ENCODE data around the gene SMTN.
"Not testable (repeated sequence)": the region's sequence is repeated elsewhere in the genome, so short reads cannot be mapped to it uniquely, and the experiment has no call there.

SMTN gene

GRCh38 chr22:31073545-31074145 is 7.5 kb upstream of the SMTN start:
- not testable (repeated sequence) for DNase-seq

- DNase-seq: no peak
These were observed 5.2 kb upstream of the SMTN start for GRCh38 chr22:31075961-31076360.

GRCh38 chr22:31077681-31078080 is 3.4 kb upstream of the SMTN start:
- DNase-seq: no peak

- not testable (repeated sequence) for DNase-seq
These were observed 2.7 kb upstream of the SMTN start for GRCh38 chr22:31078389-31078788.

GRCh38 chr22:31079095-31079642 is 1.9 kb upstream of the SMTN start:
- no peak for DNase-seq

GRCh38 chr22:31080164-31080847 is 812 bp upstream of the SMTN start:
- no peak for DNase-seq

GRCh38 chr22:31081963-31082605 is 966 bp downstream of the SMTN start:
- DNase-seq: no peak

GRCh38 chr22:31082606-31083376 is 1.7 kb downstream of the SMTN start:
- DNase-seq: peak; percentile 87

- DNase-seq: no peak
These were observed 2.3 kb downstream of the SMTN start for GRCh38 chr22:31083377-31083768.

- peak; percentile 50 for DNase-seq
These were observed 3.0 kb downstream of the SMTN start for GRCh38 chr22:31083923-31084810.

GRCh38 chr22:31084811-31085492 is 3.8 kb downstream of the SMTN start:
- peak; percentile 94 for DNase-seq

- DNase-seq: no peak
These were observed 4.3 kb downstream of the SMTN start for GRCh38 chr22:31085493-31085824.

GRCh38 chr22:31085928-31086327 is 4.8 kb downstream of the SMTN start:
- DNase-seq: no peak

- DNase-seq: peak; percentile 41
These were observed 5.7 kb downstream of the SMTN start for GRCh38 chr22:31086703-31087330.

GRCh38 chr22:31087744-31088215 is 6.7 kb downstream of the SMTN start:
- no peak for DNase-seq

GRCh38 chr22:31088233-31088986 is 7.3 kb downstream of the SMTN start:
- DNase-seq: no peak

GRCh38 chr22:31089160-31090100 is 8.3 kb downstream of the SMTN start:
- peak; percentile 67 for DNase-seq

- no peak for DNase-seq
These were observed 9.3 kb downstream of the SMTN start for GRCh38 chr22:31090217-31091085.
